HepG2 (cell line): Measurements from ENCODE around the gene PCNX1. TPM values are rescaled to one million over a fixed set of nuclear protein-coding genes. Genes with fewer than 3 reads are reported as not detected.

Experiments
- ATAC-seq: fragments of 200-7000 bp; cut with Tn5 transposase; 3 replicates; pipeline ENCODE4 v1.9.1; 2020; ENCODE audit warnings: mild to moderate bottlenecking, moderate library complexity
- BruUV-seq: library from RNA; stranded (reverse); fragments of 400-500 nt; replicated peaks from 2 replicates; lab custom pipeline; 2021; lab: Mats Ljungman, UMichigan
- CTCF ChIA-PET: fragments of 300-600 bp; formaldehyde crosslinking; extraction: SDS; loops from one replicate; lab custom pipeline; 2021; ENCODE audit warnings: low total read pairs, inconsistent platforms, low intra/inter-chr PET ratio; lab: Yijun Ruan, JAX
- POLR2A ChIA-PET: fragments of 350-600 bp; sonication (Branson Sonifier 250); formaldehyde crosslinking; loops from one replicate; lab custom pipeline; 2020; ENCODE audit warnings: antibody characterized with exemption, inconsistent platforms; lab: Yijun Ruan, JAX
- DNase-seq: peaks from one replicate; pipeline ENCODE4 v3.0.0-alpha.2; 2015; ENCODE audit warnings: low spot score
- FAIRE-seq: peaks from 3 replicates; lab custom pipeline; 2011; peaks lifted over from hg19 to GRCh38; lab: Jason Lieb, UNC
- H2AFZ ChIP-seq: one replicate; pipeline ENCODE4 v1.6.1; 2011; ENCODE audit warnings: low read length, inconsistent platforms
- H3K27ac ChIP-seq: fragments of 300-600 bp; 3 replicates; pipeline ENCODE4 v1.8.0; 2011; ENCODE audit warnings: mixed run types, mild to moderate bottlenecking, mixed read lengths, low read length, inconsistent platforms; ENCODE audit not compliant: insufficient read depth; ENCODE audit errors: extremely low read length
- H3K27me3 ChIP-seq, 2 experiments: fragments of 200-600 bp in 1 of 2; 2 replicates in 1 of 2; 3 replicates in 1 of 2; pipeline versions ENCODE4 v1.6.0 to v1.8.0; 2011; ENCODE audit warnings: low read length in 2 of 2, mild to moderate bottlenecking in 2 of 2, moderate library complexity in 2 of 2, inconsistent platforms in 1 of 2; ENCODE audit not compliant: insufficient read depth in 2 of 2, control insufficient read depth in 1 of 2
- H3K36me3 ChIP-seq, 2 experiments: fragments of 200-600 bp in 1 of 2; replicated peaks in 1 of 2; 2 replicates in 1 of 2; 3 replicates in 1 of 2; pipeline versions ENCODE4 v1.5.1 to v1.8.0; 2011; ENCODE audit warnings: low read length in 2 of 2, inconsistent platforms in 1 of 2; ENCODE audit not compliant: insufficient read depth in 2 of 2, control insufficient read depth in 1 of 2
- H3K4me1 ChIP-seq: 2 replicates; pipeline ENCODE4 v1.5.1; 2012; ENCODE audit warnings: low read length, inconsistent platforms; ENCODE audit not compliant: insufficient read depth
- H3K4me2 ChIP-seq: 2 replicates; pipeline ENCODE4 v1.6.0; 2011; ENCODE audit warnings: low read depth, low read length, inconsistent platforms
- H3K4me3 ChIP-seq, 3 experiments: fragments of 200-600 bp in 1 of 3; sonication (generic), shearing (Covaris generic) in 1 of 3; replicated peaks in 1 of 3; 2 replicates each; pipeline ENCODE4 v1.5.1; 2011 to 2016; ENCODE audit warnings: low read length in 3 of 3, inconsistent platforms in 2 of 3, low read depth in 2 of 3, mild to moderate bottlenecking in 2 of 3, control low read depth in 1 of 3, mixed read lengths in 1 of 3; ENCODE audit not compliant: insufficient read depth in 1 of 3
- H3K79me2 ChIP-seq: one replicate; pipeline ENCODE4 v1.6.1; 2011; ENCODE audit warnings: low read length, inconsistent platforms; ENCODE audit not compliant: insufficient read depth
- H3K9ac ChIP-seq: 2 replicates; pipeline ENCODE4 v1.6.0; 2011; ENCODE audit warnings: mild to moderate bottlenecking, low read depth, low read length, inconsistent platforms; ENCODE audit not compliant: insufficient read depth
- H3K9me3 ChIP-seq: 2 replicates; pipeline ENCODE4 v1.5.1; 2012; ENCODE audit warnings: mild to moderate bottlenecking, low read length
- H4K20me1 ChIP-seq: 2 replicates; pipeline ENCODE4 v1.6.0; 2011; ENCODE audit warnings: inconsistent platforms, mild to moderate bottlenecking, low read length, moderate library complexity; ENCODE audit not compliant: insufficient read depth
- DMAP1 ChIP-seq: IDR thresholded peaks from 2 replicates; pipeline ENCODE4 v1.6.1; 2016
- HNRNPH1 ChIP-seq: fragments of 200-400 bp; formaldehyde crosslinking; optimal IDR thresholded peaks from 2 replicates; pipeline ENCODE3; 2017; ENCODE audit warnings: mild to moderate bottlenecking, low read depth, low read length
- NPAS2 ChIP-seq: sonication (generic); formaldehyde crosslinking; IDR thresholded peaks from 2 replicates; pipeline ENCODE4 v1.8.0; 2022; ENCODE audit warnings: mild to moderate bottlenecking, missing genetic modification reagents, borderline replicate concordance
- NRL ChIP-seq: sonication (generic); formaldehyde crosslinking; IDR thresholded peaks from 2 replicates; pipeline ENCODE4 v1.5.0; 2020; ENCODE audit warnings: missing genetic modification reagents, mild to moderate bottlenecking, moderate library complexity, borderline replicate concordance
- SIX1 ChIP-seq: sonication (generic); formaldehyde crosslinking; IDR thresholded peaks from 2 replicates; pipeline ENCODE4 v1.4.0; 2020; ENCODE audit warnings: missing genetic modification reagents, borderline replicate concordance
- ZBTB43 ChIP-seq: sonication (generic); formaldehyde crosslinking; conservative IDR thresholded peaks from 2 replicates; pipeline ENCODE4 v1.4.0; 2020; ENCODE audit warnings: missing genetic modification reagents
- ZKSCAN1 ChIP-seq: fragments of 150-350 bp; IDR thresholded peaks from 2 replicates; pipeline ENCODE4 v1.6.1; 2014; ENCODE audit warnings: low read length
- ZNF350 ChIP-seq: sonication (generic); formaldehyde crosslinking; IDR thresholded peaks from 2 replicates; pipeline ENCODE4 v1.4.0; 2020; ENCODE audit warnings: mild to moderate bottlenecking, low read depth, missing genetic modification reagents, borderline replicate concordance
- ZNF512 ChIP-seq: sonication (generic); formaldehyde crosslinking; IDR thresholded peaks from 2 replicates; pipeline ENCODE4 v1.4.0; 2020; ENCODE audit warnings: mild to moderate bottlenecking, missing genetic modification reagents
- WGBS: methylation state at CpG from one replicate; pipeline ENCODE4 v1.1.6; 2017; ENCODE audit warnings: low lambda C conversion rate; 5-methylcytosine and 5-hydroxymethylcytosine counted together
- in situ Hi-C: cut with HindIII; loops from 2 replicates; pipeline ENCODE4 v1.10.0; 2017; ENCODE audit warnings: low pct_unique_long_range_greater_than_20kb; ENCODE audit not compliant: extremely low pct_ligation_motif_present
- intact Hi-C: fragments of 100-400 bp; cut with micrococcal nuclease; formaldehyde crosslinking; loops from one replicate; pipeline ENCODE4 v1.10.0; 2022; ENCODE audit not compliant: unreplicated experiment
- polyA plus RNA-seq, 8 experiments: library from polyadenylated mRNA; depleted of rRNA in 3 of 8; stranded (reverse) in 7 of 8; unstranded in 1 of 8; fragments of >200 nt; fragmentation: Illumina TruSeq in 4 of 8; extraction: Trizol in 4 of 8; gene quantifications; 2 replicates each; pipeline versions ENCODE4 v1.2.1 to v1.2.3, GENCODE V29; 2011 to 2016; ENCODE audit warnings: low read depth in 4 of 8, missing spikeins in 1 of 8, mixed read lengths in 1 of 8; ENCODE audit not compliant: insufficient read depth in 1 of 8
- total RNA-seq, 5 experiments: library from RNA; depleted of rRNA; stranded (reverse); fragments of >200 nt; fragmentation: Illumina TruSeq; extraction: Trizol; gene quantifications; 2 replicates each; pipeline ENCODE4 v1.2.3, GENCODE V29; 2016; ENCODE audit warnings: low read depth in 1 of 5

PCNX1 gene
- total and polyA plus RNA-seq, 2 of the 13 experiments (the other 11 are each of a cell fraction or from before 2014, with no cell fraction given), result 24.9 to 30.3 TPM

- no peaks in the 10 kb centered on the region for H3K36me3 ChIP-seq
- POLR2A ChIA-PET, result no interaction called here
- no peaks in the 10 kb centered on the region for H3K79me2 ChIP-seq
- in situ Hi-C loops (no loop called here), intact Hi-C loops (no loop called here)
- no TSS peak for BruUV-seq
- H3K4me2 ChIP-seq, result no peak overlapping the region
- DNase-seq, result no peak
- no peak overlapping the region for H2AFZ ChIP-seq
- H3K9me3 ChIP-seq, result peaks cover 34% of the 10 kb centered on the region
- no CpG with 5 or more reads among the region's 3 CpGs for WGBS
- H3K9ac ChIP-seq, result no peak overlapping the region
- H3K27ac ChIP-seq, result no peak overlapping the region
- no peaks in the 10 kb centered on the region for H3K27me3 ChIP-seq
- H3K4me1 ChIP-seq, result peaks cover 19% of the 10 kb centered on the region
- no peak for ATAC-seq
- no peak overlapping the region for H3K4me3 ChIP-seq
- FAIRE-seq, result no peak
- TF ChIP-seq SIX1 (CRISPR knock-in tag) (no peak), NPAS2 (CRISPR knock-in tag) (no peak), ZNF350 (CRISPR knock-in tag) (no peak), NRL (CRISPR knock-in tag) (no peak), ZKSCAN1 (no peak), DMAP1 (no peak), ZBTB43 (CRISPR knock-in tag) (no peak), ZNF512 (CRISPR knock-in tag) (no peak), HNRNPH1 (no peak)
- TF ChIP-seq, all 625 proteins: peak for 0
- CTCF ChIA-PET, result no interaction called here
- H4K20me1 ChIP-seq, result no peaks in the 10 kb centered on the region
These were observed 241.4 kb downstream of the PCNX1 start for GRCh38 chr14:71148627-71149026.
